A673 (cell line): ENCODE results near the gene HBS1L. TPM values are rescaled to one million over a fixed set of nuclear protein-coding genes. Genes with fewer than 3 reads are reported as not detected.

Source experiments
- BruUV-seq: library from RNA; stranded (reverse); fragments of 400-500 nt; replicated peaks from 2 replicates; lab custom pipeline; 2021; lab: Mats Ljungman, UMichigan
- CTCF ChIA-PET: fragments of 300-600 bp; sonication (Branson Sonifier 250); formaldehyde crosslinking; loops from one replicate; lab custom pipeline; 2022; ENCODE audit warnings: antibody characterized with exemption; lab: Charles Lee
- POLR2A ChIA-PET: fragments of 300-600 bp; sonication (Branson Sonifier 250); formaldehyde crosslinking; loops from one replicate; lab custom pipeline; 2022; ENCODE audit warnings: antibody characterized with exemption; ENCODE audit not compliant: low non-redundant PET; lab: Charles Lee
- DNase-seq: peaks from one replicate; pipeline ENCODE4 v3.0.0-alpha.2; 2015; ENCODE audit warnings: low spot score
- H3K27ac ChIP-seq: fragments of 200-600 bp; sonication (generic); 2 replicates; pipeline ENCODE4 v1.5.1; 2016; ENCODE audit warnings: mixed run types, low read depth, mild to moderate bottlenecking, mixed read lengths, antibody characterized with exemption, low read length; ENCODE audit not compliant: poor library complexity, severe bottlenecking
- H3K27me3 ChIP-seq: fragments of 200-600 bp; sonication (generic); replicated peaks from 2 replicates; pipeline ENCODE4 v1.6.1; 2017; ENCODE audit warnings: mixed run types, low read depth, mild to moderate bottlenecking, mixed read lengths, antibody characterized with exemption, low read length; ENCODE audit not compliant: insufficient read depth, poor library complexity
- H3K36me3 ChIP-seq: fragments of 200-600 bp; sonication (generic); 2 replicates; pipeline ENCODE4 v1.6.1; 2016; ENCODE audit warnings: mixed run types, mild to moderate bottlenecking, mixed read lengths, antibody characterized with exemption, low read length; ENCODE audit not compliant: insufficient read depth, poor library complexity, severe bottlenecking
- H3K4me1 ChIP-seq: fragments of 200-600 bp; sonication (generic); 2 replicates; pipeline ENCODE4 v1.6.1; 2017; ENCODE audit warnings: mixed run types, mild to moderate bottlenecking, mixed read lengths, antibody characterized with exemption, low read length; ENCODE audit not compliant: insufficient read depth, poor library complexity, severe bottlenecking
- H3K4me3 ChIP-seq: fragments of 200-600 bp; sonication (generic); 2 replicates; pipeline ENCODE4 v1.5.1; 2016; ENCODE audit warnings: low read depth, mixed run types, mild to moderate bottlenecking, mixed read lengths, low read length; ENCODE audit not compliant: poor library complexity, severe bottlenecking
- H3K9me3 ChIP-seq: fragments of 200-600 bp; sonication (generic); 2 replicates; pipeline ENCODE4 v1.6.1; 2016; ENCODE audit warnings: mixed run types, low read depth, mild to moderate bottlenecking, mixed read lengths, antibody characterized with exemption, low read length; ENCODE audit not compliant: poor library complexity, severe bottlenecking
- EZH2 ChIP-seq: fragments of 200-600 bp; sonication (generic); IDR thresholded peaks from 2 replicates; pipeline ENCODE4 v1.6.1; 2017; ENCODE audit warnings: borderline replicate concordance, low read depth, mild to moderate bottlenecking, mixed read lengths, antibody characterized with exemption, low read length; ENCODE audit not compliant: poor library complexity, severe bottlenecking
- intact Hi-C: fragments of 100-400 bp; cut with micrococcal nuclease; formaldehyde crosslinking; loops from one replicate; pipeline ENCODE4 v1.10.0; 2022; ENCODE audit not compliant: unreplicated experiment
- total RNA-seq: library from RNA; stranded (reverse); gene quantifications from 2 replicates; pipeline ENCODE4 v1.2.3, GENCODE V29; 2021
- TF ChIP-seq, protein P1 (sequence below): fragments of 300-800, 200-600 bp; sonication (generic); conservative IDR thresholded peaks from 2 replicates; pipeline ENCODE4 v1.5.1; 2017; ENCODE audit warnings: low read depth, mild to moderate bottlenecking, antibody characterized with exemption, low read length, moderate library complexity, mixed read lengths

HBS1L gene
- total RNA-seq, 1 experiment from 2014 or later, result 106 TPM

DNA sequence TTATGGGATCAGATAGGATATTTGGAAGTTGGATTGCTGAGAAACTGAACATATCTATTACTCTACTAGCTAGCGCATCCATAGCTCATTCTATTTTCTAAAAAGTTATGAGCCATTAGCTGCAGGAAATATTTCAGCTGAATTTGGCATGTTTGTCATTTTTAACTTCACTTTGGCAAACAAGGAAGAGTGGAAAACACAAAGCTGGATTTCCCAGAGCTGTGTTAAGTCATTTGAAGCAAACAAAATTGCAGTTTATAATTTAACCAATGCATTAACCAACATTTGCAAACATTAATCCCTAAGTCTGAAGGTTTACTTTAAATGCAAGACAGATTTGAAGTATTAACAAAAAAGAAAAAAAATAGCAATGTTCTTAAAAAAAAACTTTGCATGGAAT, 105.9 kb downstream of the HBS1L start:
- Histone ChIP-seq H3K27me3 (no peaks in the 10 kb centered on the region), H3K4me3 (no peak overlapping the region), H3K36me3 (no peaks in the 10 kb centered on the region), H3K27ac (no peak overlapping the region), H3K4me1 (no peaks in the 10 kb centered on the region), H3K9me3 (peaks cover 2% of the 10 kb centered on the region)
- no peak for DNase-seq
- TF ChIP-seq, protein P1, sequence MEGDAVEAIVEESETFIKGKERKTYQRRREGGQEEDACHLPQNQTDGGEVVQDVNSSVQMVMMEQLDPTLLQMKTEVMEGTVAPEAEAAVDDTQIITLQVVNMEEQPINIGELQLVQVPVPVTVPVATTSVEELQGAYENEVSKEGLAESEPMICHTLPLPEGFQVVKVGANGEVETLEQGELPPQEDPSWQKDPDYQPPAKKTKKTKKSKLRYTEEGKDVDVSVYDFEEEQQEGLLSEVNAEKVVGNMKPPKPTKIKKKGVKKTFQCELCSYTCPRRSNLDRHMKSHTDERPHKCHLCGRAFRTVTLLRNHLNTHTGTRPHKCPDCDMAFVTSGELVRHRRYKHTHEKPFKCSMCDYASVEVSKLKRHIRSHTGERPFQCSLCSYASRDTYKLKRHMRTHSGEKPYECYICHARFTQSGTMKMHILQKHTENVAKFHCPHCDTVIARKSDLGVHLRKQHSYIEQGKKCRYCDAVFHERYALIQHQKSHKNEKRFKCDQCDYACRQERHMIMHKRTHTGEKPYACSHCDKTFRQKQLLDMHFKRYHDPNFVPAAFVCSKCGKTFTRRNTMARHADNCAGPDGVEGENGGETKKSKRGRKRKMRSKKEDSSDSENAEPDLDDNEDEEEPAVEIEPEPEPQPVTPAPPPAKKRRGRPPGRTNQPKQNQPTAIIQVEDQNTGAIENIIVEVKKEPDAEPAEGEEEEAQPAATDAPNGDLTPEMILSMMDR, result no peak
- no peak for TF ChIP-seq EZH2
- no TSS peak for BruUV-seq
- intact Hi-C loops, result no loop called here
- ChIA-PET POLR2A (no interaction called here), CTCF (no interaction called here)

DNA sequence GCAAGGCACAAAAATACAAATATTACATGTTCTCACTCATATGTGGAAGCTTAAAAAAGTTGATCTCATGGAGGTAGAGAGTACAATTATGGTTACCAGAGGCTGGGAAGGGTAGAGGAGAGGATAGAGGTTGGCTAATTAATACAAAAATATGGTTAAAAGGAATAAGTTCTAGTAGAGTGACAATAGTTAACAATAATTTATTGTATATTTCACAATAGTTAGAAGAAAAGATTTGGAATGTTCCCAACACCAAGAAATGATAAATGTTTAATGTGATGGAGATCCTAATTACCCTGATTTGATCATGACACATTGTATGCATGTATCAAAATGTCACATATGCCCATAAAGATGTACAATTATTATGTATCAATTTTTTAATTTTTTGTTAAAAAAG, 106.5 kb downstream of the HBS1L start:
- H3K27ac ChIP-seq, result no peak overlapping the region
- H3K4me3 ChIP-seq, result no peak overlapping the region
- no peaks in the 10 kb centered on the region for H3K27me3 ChIP-seq
- ChIA-PET CTCF (no interaction called here), POLR2A (no interaction called here)
- H3K4me1 ChIP-seq, result no peaks in the 10 kb centered on the region
- H3K36me3 ChIP-seq, result no peaks in the 10 kb centered on the region
- no TSS peak for BruUV-seq
- DNase-seq, result no peak
- intact Hi-C loops, result no loop called here
- peaks cover 2% of the 10 kb centered on the region for H3K9me3 ChIP-seq
- TF ChIP-seq EZH2, result no peak
- TF ChIP-seq, protein P1, result no peak

DNA sequence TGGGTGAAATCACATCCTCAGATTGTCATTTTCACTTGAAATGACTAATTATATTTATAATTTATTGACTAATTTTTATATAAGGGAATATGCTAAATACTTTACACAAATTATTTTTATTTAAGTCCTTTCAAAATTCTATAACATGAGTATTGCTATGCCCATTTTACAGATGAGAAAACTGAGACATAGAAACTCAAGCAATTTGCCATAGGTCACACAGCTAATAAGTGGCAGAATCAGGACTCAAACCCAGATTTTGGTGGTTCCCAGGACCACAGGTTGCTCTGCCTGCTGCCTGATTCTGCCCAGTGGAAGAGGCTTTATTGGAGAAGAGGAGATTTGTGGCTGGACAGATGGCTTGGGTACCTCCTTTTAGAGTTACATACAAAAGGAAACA, 109.6 kb downstream of the HBS1L start:
- intact Hi-C loops, result no loop called here
- CTCF ChIA-PET, result no interaction called here
- POLR2A ChIA-PET, result no interaction called here

More for the DNA sequence above, 109.6 kb downstream of the HBS1L start:
- no peaks in the 10 kb centered on the region for H3K4me1 ChIP-seq
- no peak overlapping the region for H3K27ac ChIP-seq
- no peak overlapping the region for H3K4me3 ChIP-seq
- no peaks in the 10 kb centered on the region for H3K27me3 ChIP-seq
- TF ChIP-seq, protein P1, result no peak
- TF ChIP-seq EZH2, result no peak
- peaks cover 2% of the 10 kb centered on the region for H3K9me3 ChIP-seq
- no peak for DNase-seq
- H3K36me3 ChIP-seq, result no peaks in the 10 kb centered on the region
- no TSS peak for BruUV-seq
